ENCODE measurements around the gene ARHGEF4. TPM values are rescaled to one million over a fixed set of nuclear protein-coding genes. Genes with fewer than 3 reads are reported as not detected.

Gene ARHGEF4
- total RNA-seq, 1 donor from 2014 or later = 74.8 TPM

- FAIRE-seq (no peak), DNase-seq (ENCODE audit: low read depth) (peak; percentile 49)
- Histone ChIP-seq H3K4me3 (ENCODE audit: low read depth, low read length) (peak overlapping the region; percentile 5), H3K27me3 (ENCODE audit: control insufficient read depth, insufficient read depth, low read length) (no peaks in the 10 kb centered on the region), H3K36me3 (ENCODE audit: control insufficient read depth, insufficient read depth, low read length) (peaks cover 10% of the 10 kb centered on the region)
- peak; percentile 77 for TF ChIP-seq CTCF (IDR thresholded peaks at IDR 0.05; ENCODE audit: insufficient read depth, low read length, severe bottlenecking)
Measured at GRCh38 chr2:130963849-130964793, 127.4 kb downstream of the ARHGEF4 start.

- Histone ChIP-seq H3K36me3 (ENCODE audit: control insufficient read depth, insufficient read depth, low read length) (peaks cover 10% of the 10 kb centered on the region), H3K4me3 (ENCODE audit: low read depth, low read length) (no peak overlapping the region), H3K27me3 (ENCODE audit: control insufficient read depth, insufficient read depth, low read length) (no peaks in the 10 kb centered on the region)
- TF ChIP-seq CTCF (IDR thresholded peaks at IDR 0.05; ENCODE audit: insufficient read depth, low read length, severe bottlenecking) = no peak
- DNase-seq (ENCODE audit: low read depth) (no peak), FAIRE-seq (no peak)
Measured at GRCh38 chr2:130964931-130965330, 128.2 kb downstream of the ARHGEF4 start.

- Histone ChIP-seq H3K4me3 (ENCODE audit: low read depth, low read length) (no peak overlapping the region), H3K36me3 (ENCODE audit: control insufficient read depth, insufficient read depth, low read length) (peaks cover 7% of the 10 kb centered on the region), H3K27me3 (ENCODE audit: control insufficient read depth, insufficient read depth, low read length) (no peaks in the 10 kb centered on the region)
- DNase-seq (ENCODE audit: low read depth) (no peak), FAIRE-seq (no peak)
- no peak for TF ChIP-seq CTCF (IDR thresholded peaks at IDR 0.05; ENCODE audit: insufficient read depth, low read length, severe bottlenecking)
Measured at GRCh38 chr2:130966149-130966774, 129.5 kb downstream of the ARHGEF4 start.

- Histone ChIP-seq H3K27me3 (ENCODE audit: control insufficient read depth, insufficient read depth, low read length) (no peaks in the 10 kb centered on the region), H3K4me3 (ENCODE audit: low read depth, low read length) (no peak overlapping the region), H3K36me3 (ENCODE audit: control insufficient read depth, insufficient read depth, low read length) (peaks cover 5% of the 10 kb centered on the region)
- TF ChIP-seq CTCF (IDR thresholded peaks at IDR 0.05; ENCODE audit: insufficient read depth, low read length, severe bottlenecking) = no peak
- DNase-seq (ENCODE audit: low read depth) (no peak), FAIRE-seq (no peak)
Measured at GRCh38 chr2:130966775-130967490, 130.2 kb downstream of the ARHGEF4 start.

- peaks cover 1% of the 10 kb centered on the region for H3K36me3 ChIP-seq (ENCODE audit: control insufficient read depth, insufficient read depth, low read length)
- H3K27me3 ChIP-seq (ENCODE audit: control insufficient read depth, insufficient read depth, low read length) = no peaks in the 10 kb centered on the region
- no peak for TF ChIP-seq CTCF (IDR thresholded peaks at IDR 0.05; ENCODE audit: insufficient read depth, low read length, severe bottlenecking)
- FAIRE-seq (no peak), DNase-seq (ENCODE audit: low read depth) (peak; percentile 67)
- H3K4me3 ChIP-seq (ENCODE audit: low read depth, low read length) = no peak overlapping the region
Measured at GRCh38 chr2:130972410-130972809, 135.7 kb downstream of the ARHGEF4 start.
